Measurements from ENCODE around the gene MRPS25.

DNA sequence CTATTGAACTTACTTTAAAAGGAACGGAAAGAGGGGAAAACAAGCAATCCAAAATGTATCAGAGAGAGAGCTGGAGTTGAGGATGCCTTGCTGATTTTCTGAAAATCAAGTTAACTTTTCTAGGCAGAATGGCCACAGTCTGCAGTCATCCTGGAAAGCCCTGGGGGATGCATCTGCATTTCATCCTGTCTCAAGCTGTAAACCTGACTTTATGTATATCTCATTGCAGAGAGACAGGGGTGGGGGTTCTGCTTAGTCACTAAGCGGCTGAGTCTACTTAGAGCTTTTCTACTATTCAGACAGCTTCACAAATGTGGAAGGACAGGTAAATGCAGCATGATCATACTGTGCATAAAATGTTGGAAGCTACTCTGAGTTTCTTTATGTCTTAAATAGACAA, 41.4 kb downstream of the MRPS25 start:
- TF ChIP-seq, protein P1, sequence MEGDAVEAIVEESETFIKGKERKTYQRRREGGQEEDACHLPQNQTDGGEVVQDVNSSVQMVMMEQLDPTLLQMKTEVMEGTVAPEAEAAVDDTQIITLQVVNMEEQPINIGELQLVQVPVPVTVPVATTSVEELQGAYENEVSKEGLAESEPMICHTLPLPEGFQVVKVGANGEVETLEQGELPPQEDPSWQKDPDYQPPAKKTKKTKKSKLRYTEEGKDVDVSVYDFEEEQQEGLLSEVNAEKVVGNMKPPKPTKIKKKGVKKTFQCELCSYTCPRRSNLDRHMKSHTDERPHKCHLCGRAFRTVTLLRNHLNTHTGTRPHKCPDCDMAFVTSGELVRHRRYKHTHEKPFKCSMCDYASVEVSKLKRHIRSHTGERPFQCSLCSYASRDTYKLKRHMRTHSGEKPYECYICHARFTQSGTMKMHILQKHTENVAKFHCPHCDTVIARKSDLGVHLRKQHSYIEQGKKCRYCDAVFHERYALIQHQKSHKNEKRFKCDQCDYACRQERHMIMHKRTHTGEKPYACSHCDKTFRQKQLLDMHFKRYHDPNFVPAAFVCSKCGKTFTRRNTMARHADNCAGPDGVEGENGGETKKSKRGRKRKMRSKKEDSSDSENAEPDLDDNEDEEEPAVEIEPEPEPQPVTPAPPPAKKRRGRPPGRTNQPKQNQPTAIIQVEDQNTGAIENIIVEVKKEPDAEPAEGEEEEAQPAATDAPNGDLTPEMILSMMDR (conservative IDR thresholded peaks at IDR 0.05 in 1 of 2, IDR thresholded peaks at IDR 0.05 in 1 of 2; ENCODE audit: extremely low read depth in 1 of 2, insufficient read depth in 1 of 2, low read depth in 1 of 2, low read length in 2 of 2): no peak
- TF ChIP-seq EZH2 (IDR thresholded peaks at IDR 0.05; ENCODE audit: borderline replicate concordance, low read length): no peak

All from mammary epithelial cell (primary cell).